ENCODE measurements around the gene UBL4A.

UBL4A gene

DNA sequence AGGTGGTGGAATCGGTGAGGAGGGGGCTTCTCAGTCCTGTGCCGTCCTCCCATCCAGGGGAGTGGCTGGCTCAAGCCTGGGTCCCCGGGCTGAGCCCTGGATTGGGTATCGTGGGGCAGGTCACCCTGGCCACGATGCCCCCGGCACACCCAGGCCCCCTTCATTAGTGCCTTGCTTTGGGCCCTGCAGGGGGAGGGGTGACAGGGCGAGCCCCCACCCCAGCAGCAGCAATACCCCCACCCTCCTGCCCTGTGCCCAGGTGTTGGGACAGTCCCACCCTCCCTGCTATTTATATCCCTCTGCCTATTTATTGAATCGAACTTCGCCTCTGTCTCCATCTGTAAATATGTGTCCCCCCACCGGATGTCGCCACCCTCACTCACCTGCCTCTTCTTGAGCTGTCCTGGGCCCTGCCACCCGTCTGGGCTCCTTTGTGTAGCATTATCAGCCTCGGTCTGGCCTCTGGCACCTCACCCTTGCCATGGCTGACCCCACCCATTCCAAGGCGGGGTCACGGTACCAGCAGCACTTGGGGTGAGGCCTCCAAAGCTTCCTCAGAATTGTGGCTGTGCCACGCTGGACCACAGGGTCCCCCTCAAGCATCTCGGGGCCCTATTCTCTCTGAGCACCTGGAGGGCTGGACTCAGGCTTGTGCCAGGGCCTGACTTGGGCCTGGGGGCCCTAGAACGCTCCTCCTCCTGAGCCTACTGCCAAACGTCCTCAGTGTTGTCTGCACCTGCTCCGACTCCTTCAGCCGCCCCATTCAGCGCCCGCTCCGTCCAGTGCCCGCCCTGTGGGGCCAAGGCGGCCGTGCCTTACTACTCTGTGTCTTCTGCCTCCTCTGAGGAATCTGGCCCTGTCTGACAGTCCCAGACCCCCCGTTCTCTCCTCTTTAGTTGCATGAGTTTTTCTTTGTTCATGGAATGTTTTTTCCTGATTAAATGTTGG, 13.5 kb downstream of the UBL4A start:
- DNase-seq (ENCODE audit: low read depth) = no peak
- TF ChIP-seq, protein P1, sequence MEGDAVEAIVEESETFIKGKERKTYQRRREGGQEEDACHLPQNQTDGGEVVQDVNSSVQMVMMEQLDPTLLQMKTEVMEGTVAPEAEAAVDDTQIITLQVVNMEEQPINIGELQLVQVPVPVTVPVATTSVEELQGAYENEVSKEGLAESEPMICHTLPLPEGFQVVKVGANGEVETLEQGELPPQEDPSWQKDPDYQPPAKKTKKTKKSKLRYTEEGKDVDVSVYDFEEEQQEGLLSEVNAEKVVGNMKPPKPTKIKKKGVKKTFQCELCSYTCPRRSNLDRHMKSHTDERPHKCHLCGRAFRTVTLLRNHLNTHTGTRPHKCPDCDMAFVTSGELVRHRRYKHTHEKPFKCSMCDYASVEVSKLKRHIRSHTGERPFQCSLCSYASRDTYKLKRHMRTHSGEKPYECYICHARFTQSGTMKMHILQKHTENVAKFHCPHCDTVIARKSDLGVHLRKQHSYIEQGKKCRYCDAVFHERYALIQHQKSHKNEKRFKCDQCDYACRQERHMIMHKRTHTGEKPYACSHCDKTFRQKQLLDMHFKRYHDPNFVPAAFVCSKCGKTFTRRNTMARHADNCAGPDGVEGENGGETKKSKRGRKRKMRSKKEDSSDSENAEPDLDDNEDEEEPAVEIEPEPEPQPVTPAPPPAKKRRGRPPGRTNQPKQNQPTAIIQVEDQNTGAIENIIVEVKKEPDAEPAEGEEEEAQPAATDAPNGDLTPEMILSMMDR (IDR thresholded peaks at IDR 0.05; ENCODE audit: insufficient read depth, low read depth, low read length, missing control alignments) = no peak
- H3K4me3 ChIP-seq (ENCODE audit: low read length) = no peak overlapping the region

DNA sequence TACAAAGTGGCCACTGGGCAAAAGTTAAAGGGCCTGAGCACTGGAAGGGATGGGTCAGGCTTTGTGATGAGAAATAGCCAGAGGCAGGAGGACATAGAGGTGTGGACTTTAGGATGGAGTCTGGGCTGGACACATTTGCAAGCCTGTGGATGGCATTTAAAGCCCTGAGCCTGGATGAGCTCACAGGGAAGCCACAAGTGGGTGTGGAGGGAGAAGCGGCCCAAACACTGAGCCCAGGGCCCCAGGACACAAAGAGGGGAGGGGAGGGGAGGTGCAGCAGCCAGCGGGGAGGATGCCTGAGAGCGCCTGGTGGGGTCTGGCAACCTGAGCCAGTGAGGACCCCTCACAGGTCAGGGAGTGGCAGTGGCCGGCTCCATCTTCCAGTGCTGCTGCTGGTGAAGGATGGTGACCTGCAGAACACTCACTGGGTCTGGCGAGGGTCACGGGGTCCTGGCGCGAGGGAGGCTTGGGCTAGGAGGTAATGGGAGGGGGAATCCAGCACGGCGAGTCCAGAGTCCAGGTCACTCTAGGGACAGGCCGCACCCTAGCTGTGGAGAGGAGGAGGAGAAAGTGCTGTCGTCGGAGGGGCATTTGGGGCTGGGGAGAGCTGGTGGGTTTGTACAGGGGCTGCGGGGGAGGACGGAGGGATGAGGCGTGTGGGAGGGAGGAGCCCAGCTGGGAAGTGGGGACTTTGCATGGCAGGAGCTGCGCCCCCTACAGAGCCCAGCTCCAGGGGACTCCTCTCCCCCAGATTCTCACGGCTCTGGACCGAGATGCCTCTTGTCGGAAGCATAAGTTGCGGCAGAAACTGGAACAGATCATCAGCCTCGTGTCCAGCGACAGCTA, 14.4 kb downstream of the UBL4A start:
- TF ChIP-seq, protein P1 (IDR thresholded peaks at IDR 0.05; ENCODE audit: insufficient read depth, low read depth, low read length, missing control alignments) = no peak
- DNase-seq (ENCODE audit: low read depth) = no peak
- no peak overlapping the region for H3K4me3 ChIP-seq (ENCODE audit: low read length)

DNA sequence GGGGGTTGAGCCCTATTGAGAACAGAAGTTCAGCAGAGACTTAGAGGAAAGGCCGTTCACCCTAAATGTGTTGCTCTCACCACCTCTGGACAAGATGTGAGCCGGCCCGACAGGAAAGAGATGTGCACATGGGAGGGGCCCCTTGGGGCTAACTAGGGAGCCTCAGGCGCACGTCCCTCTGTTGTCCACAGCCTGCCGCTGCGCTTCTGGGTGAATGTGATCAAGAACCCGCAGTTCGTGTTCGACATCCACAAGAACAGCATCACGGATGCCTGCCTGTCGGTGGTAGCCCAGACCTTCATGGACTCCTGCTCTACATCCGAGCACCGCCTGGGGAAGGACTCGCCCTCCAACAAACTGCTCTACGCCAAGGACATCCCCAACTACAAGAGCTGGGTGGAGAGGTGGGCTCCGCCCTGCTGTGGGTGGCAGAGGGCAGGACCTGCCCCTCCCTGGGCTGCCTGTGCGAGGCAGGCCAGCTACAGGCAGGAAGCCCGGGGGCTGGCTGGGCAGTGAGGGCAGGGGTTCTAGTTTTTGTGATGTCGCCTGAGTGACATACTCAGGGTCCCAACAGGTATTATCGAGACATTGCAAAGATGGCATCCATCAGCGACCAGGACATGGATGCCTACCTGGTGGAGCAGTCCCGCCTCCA, 15.4 kb downstream of the UBL4A start:
- H3K4me3 ChIP-seq (ENCODE audit: low read length) = no peak overlapping the region
- no peak for DNase-seq (ENCODE audit: low read depth)
- TF ChIP-seq, protein P1 (IDR thresholded peaks at IDR 0.05; ENCODE audit: insufficient read depth, low read depth, low read length, missing control alignments) = no peak

DNA sequence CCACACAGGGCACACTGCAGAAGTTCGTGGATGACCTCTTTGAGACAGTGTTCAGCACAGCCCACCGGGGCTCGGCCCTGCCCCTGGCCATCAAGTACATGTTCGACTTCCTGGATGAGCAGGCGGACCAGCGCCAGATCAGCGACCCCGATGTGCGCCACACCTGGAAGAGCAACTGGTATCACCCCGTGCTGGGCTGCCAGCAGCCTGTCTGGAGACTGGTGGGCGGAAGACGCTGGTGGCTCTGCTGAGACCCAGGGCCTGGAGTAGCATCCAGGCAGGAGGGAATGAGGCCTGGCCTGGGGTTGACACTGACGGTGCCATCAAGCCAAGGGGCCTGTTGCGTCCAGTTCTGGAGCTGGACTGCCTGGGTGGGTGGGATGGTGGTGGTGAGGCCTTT, 16.0 kb downstream of the UBL4A start:
- H3K4me3 ChIP-seq (ENCODE audit: low read length) = no peak overlapping the region
- no peak for DNase-seq (ENCODE audit: low read depth)
- TF ChIP-seq, protein P1 (IDR thresholded peaks at IDR 0.05; ENCODE audit: insufficient read depth, low read depth, low read length, missing control alignments) = no peak

DNA sequence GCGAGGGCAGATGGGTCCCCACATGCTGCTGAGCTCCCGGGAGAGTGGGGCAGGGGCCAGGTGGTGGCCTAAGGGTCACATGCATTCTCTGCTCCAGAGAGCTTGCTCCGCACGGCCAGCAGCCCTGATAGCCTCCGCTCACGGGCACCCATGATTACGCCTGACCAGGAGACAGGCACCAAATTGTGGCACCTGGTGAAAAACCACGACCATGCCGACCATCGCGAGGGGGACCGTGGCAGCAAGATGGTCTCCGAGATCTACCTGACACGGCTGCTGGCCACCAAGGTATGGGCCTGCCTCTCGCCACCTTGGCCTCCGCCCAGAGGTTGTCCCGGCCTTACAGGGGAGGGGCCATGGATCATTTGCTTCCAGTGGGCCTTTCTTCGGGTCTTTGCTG, 16.5 kb downstream of the UBL4A start:
- DNase-seq (ENCODE audit: low read depth) = no peak

DNA sequence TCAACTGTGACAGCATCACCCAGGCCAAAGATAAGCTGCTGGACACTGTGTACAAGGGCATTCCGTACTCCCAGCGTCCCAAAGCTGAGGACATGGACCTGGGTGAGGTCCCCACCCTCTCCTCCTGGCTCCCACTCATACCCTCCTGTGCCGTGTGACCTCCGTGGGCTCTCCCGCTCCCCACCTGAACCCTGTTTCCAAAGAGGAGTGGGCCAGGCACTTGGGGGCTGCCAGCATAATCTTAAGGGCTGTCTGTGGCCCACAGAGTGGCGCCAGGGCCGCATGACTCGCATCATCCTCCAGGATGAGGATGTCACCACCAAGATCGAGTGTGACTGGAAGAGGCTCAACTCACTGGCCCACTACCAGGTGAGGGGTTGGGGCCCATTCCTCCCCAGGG, 17.3 kb downstream of the UBL4A start:
- no peak overlapping the region for H3K4me3 ChIP-seq (ENCODE audit: low read length)
- TF ChIP-seq, protein P1 (IDR thresholded peaks at IDR 0.05; ENCODE audit: insufficient read depth, low read depth, low read length, missing control alignments) = no peak
- DNase-seq (ENCODE audit: low read depth) = no peak

More for the DNA sequence above, 16.5 kb downstream of the UBL4A start:
- TF ChIP-seq, protein P1 (IDR thresholded peaks at IDR 0.05; ENCODE audit: insufficient read depth, low read depth, low read length, missing control alignments) = no peak
- H3K4me3 ChIP-seq (ENCODE audit: low read length) = no peak overlapping the region

All from epithelial cell of esophagus (primary cell).